GM12801 (cell line): Measurements from ENCODE around the gene IGFN1.

Experiments used
- TF ChIP-seq, protein P1 (sequence below): IDR thresholded peaks from one replicate; pipeline ENCODE4 v1.5.1; 2011; ENCODE audit warnings: control low read depth; ENCODE audit not compliant: insufficient read length; ENCODE audit errors: extremely low read depth

The IGFN1 gene

DNA sequence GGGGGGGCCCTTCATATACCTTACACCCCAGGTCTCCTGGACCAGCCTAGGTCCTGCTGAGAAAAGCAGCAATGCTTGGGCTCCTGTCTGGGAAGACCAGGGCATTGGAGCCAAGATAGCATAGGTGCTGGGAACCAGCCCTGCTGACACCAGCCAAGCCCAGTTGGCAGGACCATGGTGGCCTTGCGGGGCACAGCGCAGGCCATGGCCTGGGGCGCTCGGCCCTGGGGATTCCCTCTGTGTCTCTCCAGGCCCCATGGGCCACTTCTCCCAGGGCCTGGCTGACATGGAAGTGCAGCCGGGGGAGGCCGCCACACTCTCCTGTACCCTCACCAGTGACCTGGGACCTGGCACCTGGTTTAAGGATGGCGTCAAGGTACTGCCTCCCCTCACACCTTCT lies 23.3 kb downstream of the IGFN1 start:
- TF ChIP-seq, protein P1, sequence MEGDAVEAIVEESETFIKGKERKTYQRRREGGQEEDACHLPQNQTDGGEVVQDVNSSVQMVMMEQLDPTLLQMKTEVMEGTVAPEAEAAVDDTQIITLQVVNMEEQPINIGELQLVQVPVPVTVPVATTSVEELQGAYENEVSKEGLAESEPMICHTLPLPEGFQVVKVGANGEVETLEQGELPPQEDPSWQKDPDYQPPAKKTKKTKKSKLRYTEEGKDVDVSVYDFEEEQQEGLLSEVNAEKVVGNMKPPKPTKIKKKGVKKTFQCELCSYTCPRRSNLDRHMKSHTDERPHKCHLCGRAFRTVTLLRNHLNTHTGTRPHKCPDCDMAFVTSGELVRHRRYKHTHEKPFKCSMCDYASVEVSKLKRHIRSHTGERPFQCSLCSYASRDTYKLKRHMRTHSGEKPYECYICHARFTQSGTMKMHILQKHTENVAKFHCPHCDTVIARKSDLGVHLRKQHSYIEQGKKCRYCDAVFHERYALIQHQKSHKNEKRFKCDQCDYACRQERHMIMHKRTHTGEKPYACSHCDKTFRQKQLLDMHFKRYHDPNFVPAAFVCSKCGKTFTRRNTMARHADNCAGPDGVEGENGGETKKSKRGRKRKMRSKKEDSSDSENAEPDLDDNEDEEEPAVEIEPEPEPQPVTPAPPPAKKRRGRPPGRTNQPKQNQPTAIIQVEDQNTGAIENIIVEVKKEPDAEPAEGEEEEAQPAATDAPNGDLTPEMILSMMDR, result no peak

DNA sequence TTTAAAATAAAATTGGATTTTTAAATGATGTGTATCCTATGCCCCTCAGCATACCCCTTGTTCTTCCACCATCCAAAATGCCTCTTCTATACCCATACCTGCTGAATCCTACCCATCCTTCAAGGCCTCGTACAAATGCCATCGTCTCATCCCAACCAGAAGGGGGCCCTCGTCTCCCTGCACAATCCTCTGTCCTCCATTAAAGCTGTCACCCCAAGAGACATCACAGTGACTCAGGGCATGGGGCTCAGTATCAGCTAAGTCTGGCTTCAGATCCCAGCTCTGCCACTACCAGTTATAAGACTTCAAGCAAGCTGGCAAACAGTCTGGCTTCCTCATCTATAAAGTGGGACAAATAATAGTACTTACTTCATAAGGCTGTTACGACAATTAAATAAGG lies 23.8 kb downstream of the IGFN1 start:
- TF ChIP-seq, protein P1, result no peak

DNA sequence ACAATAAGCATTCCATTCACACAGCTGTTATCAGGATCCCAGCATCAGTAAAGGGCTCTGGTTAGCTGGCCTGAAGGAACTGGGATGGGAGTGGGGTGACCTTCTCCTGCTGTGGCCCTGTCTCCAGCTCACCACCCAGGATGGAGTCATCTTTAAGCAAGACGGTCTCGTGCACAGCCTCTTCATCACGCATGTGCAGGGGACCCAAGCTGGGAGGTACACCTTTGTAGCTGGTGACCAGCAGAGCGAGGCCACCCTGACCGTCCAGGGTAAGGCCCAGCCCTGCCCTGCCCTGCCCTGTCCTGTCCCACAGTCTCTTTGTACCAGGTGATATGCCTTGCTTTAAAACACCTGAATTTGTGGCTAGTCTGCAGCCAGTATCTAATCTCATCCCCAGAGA lies 24.3 kb downstream of the IGFN1 start:
- TF ChIP-seq, protein P1, result no peak

DNA sequence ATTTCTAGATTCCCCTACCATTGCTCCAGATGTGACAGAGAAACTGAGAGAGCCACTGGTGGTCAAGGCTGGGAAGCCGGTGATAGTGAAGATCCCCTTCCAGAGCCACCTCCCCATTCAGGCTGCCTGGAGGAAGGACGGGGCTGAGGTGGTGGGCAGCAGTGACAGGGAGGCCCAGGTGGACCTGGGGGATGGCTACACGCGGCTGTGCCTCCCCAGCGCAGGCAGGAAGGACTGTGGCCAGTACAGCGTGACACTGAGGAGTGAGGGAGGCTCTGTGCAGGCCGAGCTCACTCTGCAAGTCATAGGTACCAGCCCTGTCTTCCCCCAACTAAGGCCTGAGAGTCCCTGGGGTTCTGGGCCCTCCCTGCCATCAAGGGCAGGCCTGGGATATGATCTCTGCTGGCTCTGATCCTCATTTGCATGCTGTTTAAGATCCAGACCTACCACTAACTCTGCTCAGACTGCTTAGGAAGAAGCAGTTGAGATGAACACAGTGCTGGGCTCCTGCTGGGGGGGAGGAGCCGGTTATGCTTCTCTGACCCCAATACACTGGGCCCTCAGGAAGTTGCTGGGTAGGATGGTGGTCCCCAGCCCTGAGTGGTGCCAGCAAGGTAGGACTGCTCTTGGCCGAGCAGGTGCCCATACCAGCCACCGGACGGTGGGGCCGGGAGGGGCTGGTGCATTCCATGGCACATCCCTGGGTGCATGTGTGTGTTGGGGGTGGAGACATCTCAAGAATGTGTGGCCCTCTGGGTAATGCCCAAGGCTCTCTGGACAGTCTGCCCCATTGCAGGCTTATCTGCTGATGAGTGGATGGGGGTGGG lies 25.1 kb downstream of the IGFN1 start:
- TF ChIP-seq, protein P1, result no peak

DNA sequence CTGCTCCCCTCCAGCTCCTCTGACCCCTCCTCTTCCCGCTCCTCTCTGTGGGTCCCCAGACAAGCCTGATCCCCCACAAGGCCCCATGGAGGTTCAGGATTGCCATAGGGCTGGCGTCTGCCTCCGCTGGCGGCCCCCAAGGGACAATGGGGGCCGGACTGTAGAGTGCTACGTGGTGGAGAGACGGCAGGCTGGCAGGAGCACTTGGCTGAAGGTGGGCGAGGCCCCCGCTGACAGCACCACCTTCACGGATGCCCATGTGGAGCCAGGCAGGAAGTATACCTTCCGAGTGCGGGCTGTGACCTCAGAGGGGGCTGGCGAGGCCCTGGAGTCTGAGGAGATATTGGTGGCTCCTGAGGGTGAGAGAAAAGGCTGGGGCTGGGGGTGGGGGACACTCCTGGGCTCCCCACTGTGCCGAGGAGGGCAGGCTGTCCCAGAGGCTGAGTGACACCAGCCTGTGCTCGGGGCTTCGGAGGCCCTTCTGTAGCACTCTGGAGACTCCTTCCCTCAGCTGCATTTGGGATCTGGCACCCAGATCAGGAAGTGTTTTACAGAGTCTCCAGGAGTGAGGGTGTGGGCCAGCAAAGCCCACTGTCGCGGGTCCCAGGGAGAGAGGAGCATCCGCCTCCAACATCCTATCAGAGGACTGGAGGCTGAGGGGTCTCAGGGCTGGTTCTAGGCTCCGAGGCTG lies 25.9 kb downstream of the IGFN1 start:
- TF ChIP-seq, protein P1, result no peak

DNA sequence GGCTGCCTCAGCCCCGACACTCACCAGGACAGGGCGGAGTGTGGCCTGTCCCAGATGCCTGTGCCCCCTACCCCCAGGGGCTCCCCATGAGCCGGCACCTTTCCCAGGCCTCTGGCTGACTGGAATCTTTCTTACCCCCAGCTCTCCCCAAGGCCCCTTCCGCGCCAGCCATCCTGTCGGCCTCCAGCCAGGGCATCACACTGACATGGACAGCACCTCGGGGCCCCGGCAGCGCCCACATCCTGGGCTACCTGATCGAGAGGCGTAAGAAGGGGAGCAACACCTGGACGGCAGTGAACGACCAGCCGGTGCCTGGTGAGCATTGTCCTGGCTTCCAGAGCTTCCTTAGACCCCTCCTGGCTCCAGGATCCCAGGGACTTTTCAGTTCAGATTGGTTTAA lies 26.5 kb downstream of the IGFN1 start:
- TF ChIP-seq, protein P1, result no peak

DNA sequence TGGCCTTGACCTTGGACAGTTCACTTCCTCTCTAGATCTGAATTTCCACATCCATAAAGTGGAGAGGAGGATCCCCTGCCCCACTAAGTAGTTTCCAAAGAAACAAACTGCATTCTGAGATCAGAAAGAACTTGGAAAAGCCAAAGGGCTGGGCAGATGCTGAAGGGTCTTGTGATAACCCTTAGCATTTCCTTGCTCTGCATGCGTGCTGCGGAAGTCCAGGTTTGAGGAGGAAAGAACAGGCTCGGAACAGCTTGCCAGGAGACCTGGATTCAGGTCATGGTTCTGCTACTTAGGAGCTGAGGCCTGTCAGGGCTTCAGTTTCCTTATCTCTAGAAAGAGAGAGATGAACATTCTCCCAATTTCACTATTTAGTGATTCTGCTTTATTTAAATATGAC lies 27.2 kb downstream of the IGFN1 start:
- TF ChIP-seq, protein P1, result no peak
